Hepatocyte (in vitro differentiated cells): ENCODE measurements around the gene GRXCR2. TPM values are rescaled to one million over a fixed set of nuclear protein-coding genes. Genes with fewer than 3 reads are reported as not detected.
"Not testable (repeated sequence)": the region's sequence is repeated elsewhere in the genome, so short reads cannot be mapped to it uniquely, and the experiment has no call there.

Experiments used
- DNase-seq: peaks from one replicate; pipeline ENCODE4 v3.0.0-alpha.2; 2016; ENCODE audit warnings: low spot score
- H2AFZ ChIP-seq: fragments of 200-600 bp; sonication (generic); 2 replicates; pipeline ENCODE4 v1.6.0; 2016; ENCODE audit warnings: antibody characterized with exemption, mild to moderate bottlenecking
- H3K27ac ChIP-seq: fragments of 200-600 bp; sonication (generic); 2 replicates; pipeline ENCODE4 v1.5.1; 2016; ENCODE audit warnings: mild to moderate bottlenecking
- H3K27me3 ChIP-seq: fragments of 200-600 bp; sonication (generic); 2 replicates; pipeline ENCODE4 v1.6.1; 2016
- H3K36me3 ChIP-seq: fragments of 200-600 bp; sonication (generic); replicated peaks from 2 replicates; pipeline ENCODE4 v1.5.1; 2016; ENCODE audit warnings: low read depth; ENCODE audit not compliant: insufficient read depth
- H3K4me1 ChIP-seq: fragments of 200-600 bp; sonication (generic); 2 replicates; pipeline ENCODE4 v1.5.1; 2016; ENCODE audit warnings: mild to moderate bottlenecking, moderate library complexity; ENCODE audit not compliant: insufficient read depth
- H3K4me2 ChIP-seq: fragments of 200-600 bp; sonication (generic); 2 replicates; pipeline ENCODE4 v1.6.0; 2016
- H3K4me3 ChIP-seq: fragments of 200-600 bp; sonication (generic); 2 replicates; pipeline ENCODE4 v1.5.1; 2016; ENCODE audit warnings: mild to moderate bottlenecking
- H3K79me2 ChIP-seq: fragments of 200-600 bp; sonication (generic); 2 replicates; pipeline ENCODE4 v1.6.0; 2017; ENCODE audit warnings: mild to moderate bottlenecking
- H3K9me2 ChIP-seq: fragments of 200-600 bp; sonication (generic); replicated peaks from 2 replicates; pipeline ENCODE4 v1.6.0; 2017; ENCODE audit warnings: mild to moderate bottlenecking; ENCODE audit not compliant: insufficient read depth
- H3K9me3 ChIP-seq: fragments of 200-600 bp; sonication (generic); 2 replicates; pipeline ENCODE4 v1.5.1; 2016; ENCODE audit warnings: low read depth, mild to moderate bottlenecking
- H4K20me1 ChIP-seq: fragments of 200-600 bp; sonication (generic); 2 replicates; pipeline ENCODE4 v1.6.0; 2016; ENCODE audit warnings: mild to moderate bottlenecking; ENCODE audit not compliant: insufficient read depth, poor library complexity, severe bottlenecking
- CTCF ChIP-seq: fragments of 200-600 bp; sonication (generic); IDR thresholded peaks from 2 replicates; pipeline ENCODE4 v1.5.1; 2016; ENCODE audit warnings: antibody characterized with exemption, mild to moderate bottlenecking; ENCODE audit not compliant: poor library complexity
- EZH2 ChIP-seq: fragments of 200-600 bp; sonication (generic); IDR thresholded peaks from 2 replicates; pipeline ENCODE4 v1.6.1; 2016; ENCODE audit warnings: antibody characterized with exemption, mild to moderate bottlenecking, borderline replicate concordance
- EZH2phosphoT487 ChIP-seq: fragments of 200-600 bp; sonication (generic); IDR thresholded peaks from one replicate; pipeline ENCODE4 v1.6.1; 2018; ENCODE audit warnings: antibody characterized with exemption, mild to moderate bottlenecking, low read depth, moderate library complexity; ENCODE audit not compliant: unreplicated experiment, severe bottlenecking
- WGBS: methylation state at CpG from one replicate; pipeline ENCODE4 v1.1.6; 2016; ENCODE audit warnings: low lambda C conversion rate; ENCODE audit errors: missing lambda C conversion rate; 5-methylcytosine and 5-hydroxymethylcytosine counted together
- polyA plus RNA-seq: library from polyadenylated mRNA; unstranded; fragments of >200 nt; fragmentation: Nextera tagmentation; extraction: Ambion mirVana; gene quantifications from 2 replicates; pipeline ENCODE4 v1.2.1, GENCODE V29; 2016
- total RNA-seq: library from RNA; depleted of rRNA; stranded (reverse); fragments of >200 nt; gene quantifications from 2 replicates; pipeline ENCODE4 v1.2.3, GENCODE V29; 2014

The GRXCR2 gene
- total and polyA plus RNA-seq, 2 experiments from 2014 or later, result not detected

- TF ChIP-seq EZH2phosphoT487, result no peak
- TF ChIP-seq CTCF, result no peak
- no peak for TF ChIP-seq EZH2
- no peaks in the 10 kb centered on the region for H4K20me1 ChIP-seq
- 55% methylated on average over 6 of the region's 6 CpGs for WGBS
- no peaks in the 10 kb centered on the region for H3K27me3 ChIP-seq
- no peak overlapping the region for H3K4me3 ChIP-seq
- no peak overlapping the region for H2AFZ ChIP-seq
- no peaks in the 10 kb centered on the region for H3K9me3 ChIP-seq
- H3K27ac ChIP-seq, result no peak overlapping the region
- peaks cover 15% of the 10 kb centered on the region for H3K79me2 ChIP-seq
- no peaks in the 10 kb centered on the region for H3K9me2 ChIP-seq
- peaks cover 6% of the 10 kb centered on the region for H3K4me1 ChIP-seq
- DNase-seq, result peak; percentile 44
- no peak overlapping the region for H3K4me2 ChIP-seq
- no peaks in the 10 kb centered on the region for H3K36me3 ChIP-seq
These were observed 34.5 kb downstream of the GRXCR2 start for GRCh38 chr5:145838276-145838675.

GRCh38 chr5:145836241-145836640, 36.6 kb downstream of the GRXCR2 start:
- H3K36me3 ChIP-seq, DNase-seq, H3K9me2 ChIP-seq, H4K20me1 ChIP-seq, H3K4me1 ChIP-seq, H3K4me3 ChIP-seq, H3K9me3 ChIP-seq, H3K27me3 ChIP-seq: not testable (repeated sequence)
- peaks cover 26% of the 10 kb centered on the region for H3K79me2 ChIP-seq
- 99% methylated on average over 13 of the region's 13 CpGs for WGBS
- peak overlapping the region; percentile 70 for H2AFZ ChIP-seq
- H3K27ac ChIP-seq, result peak overlapping the region; percentile 90
- H3K4me2 ChIP-seq, result peak overlapping the region; percentile 84

- peak overlapping the region; percentile 84 for H3K4me2 ChIP-seq
- TF ChIP-seq EZH2 (no peak), CTCF (no peak), EZH2phosphoT487 (no peak)
- peaks cover 9% of the 10 kb centered on the region for H3K4me1 ChIP-seq
- H3K79me2 ChIP-seq, result peaks cover 26% of the 10 kb centered on the region
- H3K9me3 ChIP-seq, result no peaks in the 10 kb centered on the region
- H3K9me2 ChIP-seq, result no peaks in the 10 kb centered on the region
- H3K27me3 ChIP-seq, result no peaks in the 10 kb centered on the region
- peak overlapping the region; percentile 4 for H3K4me3 ChIP-seq
- no peaks in the 10 kb centered on the region for H3K36me3 ChIP-seq
- DNase-seq, result no peak
- H4K20me1 ChIP-seq, result no peaks in the 10 kb centered on the region
- 77% methylated on average over 18 of the region's 18 CpGs for WGBS
- peak overlapping the region; percentile 70 for H2AFZ ChIP-seq
- H3K27ac ChIP-seq, result peak overlapping the region; percentile 90
These were observed 37.0 kb downstream of the GRXCR2 start for GRCh38 chr5:145835848-145836239.

DNA sequence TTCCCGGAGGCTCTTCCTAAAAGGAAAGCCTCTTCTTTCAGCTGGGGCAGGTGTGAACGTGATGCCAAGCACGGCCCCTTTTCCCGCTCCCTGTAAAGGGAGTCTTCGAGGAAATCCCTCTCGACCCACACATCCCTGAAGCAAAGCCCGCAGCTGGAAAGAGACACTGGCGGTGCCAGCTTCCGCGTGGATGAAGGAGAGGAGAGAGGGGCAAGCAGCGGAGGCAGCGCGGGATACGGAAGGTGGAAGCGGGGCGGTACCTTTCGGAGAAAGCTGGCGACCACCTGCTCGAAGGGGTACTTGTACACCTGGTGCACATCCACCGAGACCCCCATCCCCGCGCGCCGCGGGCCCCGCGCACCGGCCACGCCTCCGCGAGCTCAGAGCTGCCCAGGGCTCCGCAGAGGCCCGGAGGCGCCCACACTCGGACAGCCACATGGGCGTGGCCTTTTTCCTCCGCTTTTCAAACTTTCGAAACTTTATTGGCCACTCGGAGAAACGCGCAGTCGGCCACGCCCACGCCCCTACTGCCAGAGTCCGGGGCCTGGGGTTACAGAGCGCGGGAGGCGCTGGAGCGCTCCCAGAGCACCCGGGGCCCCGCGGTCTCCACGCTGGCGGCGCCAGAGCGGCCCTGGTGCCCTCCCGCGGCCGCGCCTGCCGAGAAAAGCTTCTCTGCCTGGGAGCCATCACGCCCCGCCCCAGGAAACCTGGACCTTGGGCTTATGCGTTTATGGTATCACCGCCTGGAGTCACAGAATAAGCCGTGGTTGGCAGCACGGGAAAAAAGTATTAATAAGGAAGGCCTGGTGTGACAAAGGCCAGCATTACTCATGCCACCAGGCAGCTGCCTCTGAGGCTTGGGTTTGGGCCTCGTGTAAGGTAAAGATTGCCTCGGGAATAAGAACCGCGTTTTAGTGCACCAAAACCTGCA, 37.6 kb downstream of the GRXCR2 start, which contains the start of gene PRELID2:
Gene PRELID2, minus strand, starts transcription at position 426 of the 931 bp plus-strand sequence. Its CDS starts 91 bp downstream, at position 335.
- H3K9me3 ChIP-seq, result no peaks in the 10 kb centered on the region
- H3K36me3 ChIP-seq, result no peaks in the 10 kb centered on the region
- no peaks in the 10 kb centered on the region for H3K9me2 ChIP-seq
- no peaks in the 10 kb centered on the region for H3K27me3 ChIP-seq
- no peaks in the 10 kb centered on the region for H4K20me1 ChIP-seq
- peak within 1 kb of the TSS; percentile 83 for H2AFZ ChIP-seq
- H3K4me1 ChIP-seq, result peaks cover 15% of the 10 kb centered on the region
- DNase-seq, result peak; percentile 96
- peaks cover 26% of the 10 kb centered on the region for H3K79me2 ChIP-seq
- H3K4me2 ChIP-seq, result peak within 1 kb of the TSS; percentile 84
- 3% methylated on average over 70 of the region's 71 CpGs for WGBS
- peak within 1 kb of the TSS; percentile 90 for H3K27ac ChIP-seq
- TF ChIP-seq EZH2, result no peak
- peak; percentile 13 for TF ChIP-seq CTCF
- peak within 1 kb of the TSS; percentile 80 for H3K4me3 ChIP-seq
